HCT116 (cell line): Measurements from ENCODE around the gene NOX3. TPM values are rescaled to one million over a fixed set of nuclear protein-coding genes. Genes with fewer than 3 reads are reported as not detected.

Experiments used
- ATAC-seq: fragments of 200-7000 bp; cut with Tn5 transposase; 2 replicates; pipeline ENCODE4 v1.9.1; 2020; ENCODE audit warnings: mild to moderate bottlenecking, moderate library complexity
- BruUV-seq: library from RNA; stranded (reverse); fragments of 400-500 nt; replicated peaks from 2 replicates; lab custom pipeline; 2021; lab: Mats Ljungman, UMichigan
- CTCF ChIA-PET: fragments of 300-600 bp; sonication (Branson Sonifier 250); formaldehyde crosslinking; loops from one replicate; lab custom pipeline; 2021; ENCODE audit warnings: antibody characterized with exemption; lab: Charles Lee
- POLR2A ChIA-PET: fragments of 300-600, 350-600 bp; sonication (Branson Sonifier 250); formaldehyde crosslinking; loops from one replicate; lab custom pipeline; 2021; ENCODE audit warnings: antibody characterized with exemption; lab: Charles Lee
- RAD21 ChIA-PET, 2 experiments: fragments of 300-600 bp; sonication (Branson Sonifier 250); formaldehyde crosslinking; loops; one replicate each; lab custom pipeline; 2023; ENCODE audit warnings: low total read pairs in 2 of 2; ENCODE audit not compliant: uncharacterized antibody in 2 of 2, unreplicated experiment in 2 of 2, low non-redundant PET in 1 of 2; lab: Charles Lee
- DNase-seq: peaks from one replicate; pipeline ENCODE4 v3.0.0-alpha.2; 2010; ENCODE audit warnings: low read depth, low spot score
- H2AFZ ChIP-seq: fragments of 200-600 bp; shearing (Covaris generic), sonication (generic); 2 replicates; pipeline ENCODE4 v1.6.1; 2017; ENCODE audit warnings: low read depth, mixed run types, mixed read lengths, antibody characterized with exemption, low read length; ENCODE audit not compliant: poor library complexity, severe bottlenecking
- H3K27ac ChIP-seq: 2 replicates; pipeline ENCODE4 v1.5.1; 2012; ENCODE audit warnings: low read depth, low read length
- H3K27me3 ChIP-seq: fragments of 200-600 bp; sonication (generic); 2 replicates; pipeline ENCODE4 v1.6.1; 2016; ENCODE audit warnings: mixed run types, low read length, mixed read lengths; ENCODE audit not compliant: insufficient read depth
- H3K36me3 ChIP-seq, 2 experiments: fragments of 200-500 bp in 1 of 2; fragments of 200-600 bp in 1 of 2; sonication (Bioruptor generic) in 1 of 2; sonication (generic) in 1 of 2; 2 replicates each; pipeline versions ENCODE4 v1.5.1 to v1.6.1; 2014 to 2016; ENCODE audit warnings: low read length in 2 of 2, inconsistent platforms in 1 of 2, mixed read lengths in 1 of 2, mixed run types in 1 of 2; ENCODE audit not compliant: insufficient read depth in 2 of 2, control insufficient read depth in 1 of 2
- H3K4me1 ChIP-seq, 2 experiments: fragments of 200-600 bp in 1 of 2; sonication (generic) in 1 of 2; 2 replicates each; pipeline versions ENCODE4 v1.5.1 to v1.6.1; 2012 to 2017; ENCODE audit warnings: low read length in 2 of 2, inconsistent platforms in 1 of 2, mild to moderate bottlenecking in 1 of 2, mixed read lengths in 1 of 2, mixed run types in 1 of 2, moderate library complexity in 1 of 2; ENCODE audit not compliant: insufficient read depth in 2 of 2, control insufficient read depth in 1 of 2
- H3K4me2 ChIP-seq: fragments of 200-600 bp; sonication (generic); 2 replicates; pipeline ENCODE4 v1.6.1; 2017; ENCODE audit warnings: mixed run types, low read length, mixed read lengths
- H3K4me3 ChIP-seq, 2 experiments: fragments of 200-600 bp in 1 of 2; sonication (generic) in 1 of 2; replicated peaks in 1 of 2; 2 replicates each; pipeline ENCODE4 v1.5.1; 2011 to 2016; ENCODE audit warnings: low read length in 2 of 2, control low read depth in 1 of 2, low read depth in 1 of 2, mild to moderate bottlenecking in 1 of 2, mixed read lengths in 1 of 2, mixed run types in 1 of 2
- H3K79me2 ChIP-seq: fragments of 200-600 bp; sonication (generic); 2 replicates; pipeline ENCODE4 v1.6.1; 2017; ENCODE audit warnings: mild to moderate bottlenecking, mixed run types, low read length, moderate library complexity, mixed read lengths; ENCODE audit not compliant: insufficient read depth
- H3K9ac ChIP-seq: fragments of 200-600 bp; sonication (generic); 2 replicates; pipeline ENCODE4 v1.6.1; 2016; ENCODE audit warnings: low read length, mixed read lengths
- H3K9me2 ChIP-seq: fragments of 200-600 bp; sonication (generic), shearing (Covaris generic); 2 replicates; pipeline ENCODE4 v1.6.1; 2017; ENCODE audit warnings: mixed run types, mild to moderate bottlenecking, moderate library complexity; ENCODE audit not compliant: insufficient read depth
- H3K9me3 ChIP-seq, 2 experiments: fragments of 200-500 bp in 1 of 2; fragments of 200-600 bp in 1 of 2; sonication (Bioruptor generic) in 1 of 2; sonication (generic) in 1 of 2; 2 replicates each; pipeline ENCODE4 v1.6.1; 2014 to 2017; ENCODE audit warnings: low read length in 2 of 2, mixed read lengths in 2 of 2, inconsistent platforms in 1 of 2, low read depth in 1 of 2, mild to moderate bottlenecking in 1 of 2, mixed run types in 1 of 2, moderate library complexity in 1 of 2; ENCODE audit not compliant: control insufficient read depth in 1 of 2, insufficient read depth in 1 of 2
- H4K20me1 ChIP-seq: fragments of 200-600 bp; sonication (generic), shearing (Covaris generic); 2 replicates; pipeline ENCODE4 v1.6.1; 2017; ENCODE audit warnings: mixed run types, mild to moderate bottlenecking, moderate library complexity; ENCODE audit not compliant: insufficient read depth
- CBX3 ChIP-seq: IDR thresholded peaks from 2 replicates; pipeline ENCODE4 v1.6.1; 2012; ENCODE audit warnings: low read depth
- CEBPB ChIP-seq: IDR thresholded peaks from 2 replicates; pipeline ENCODE4 v1.6.1; 2012; ENCODE audit warnings: low read depth
- EGR1 ChIP-seq: IDR thresholded peaks from 2 replicates; pipeline ENCODE4 v1.6.1; 2012; ENCODE audit warnings: low read depth
- ELF1 ChIP-seq: IDR thresholded peaks from 2 replicates; pipeline ENCODE4 v1.6.1; 2012; ENCODE audit warnings: low read depth, borderline replicate concordance
- FOSL1 ChIP-seq: IDR thresholded peaks from 2 replicates; pipeline ENCODE4 v1.6.1; 2012; ENCODE audit warnings: low read depth
- POLR2A ChIP-seq: IDR thresholded peaks from 2 replicates; pipeline ENCODE4 v1.7.0; 2011; ENCODE audit warnings: borderline replicate concordance; ENCODE audit not compliant: insufficient read depth, insufficient read length; ENCODE audit errors: extremely low read depth
- POLR2AphosphoS5 ChIP-seq: IDR thresholded peaks from 2 replicates; pipeline ENCODE4 v1.6.1; 2011; ENCODE audit warnings: mild to moderate bottlenecking, low read depth, low read length, moderate library complexity
- RAD21 ChIP-seq: IDR thresholded peaks from 2 replicates; pipeline ENCODE4 v1.6.1; 2012; ENCODE audit warnings: low read depth, mild to moderate bottlenecking
- SIN3A ChIP-seq: IDR thresholded peaks from 2 replicates; pipeline ENCODE4 v1.6.1; 2012; ENCODE audit warnings: low read depth
- SP1 ChIP-seq: IDR thresholded peaks from 2 replicates; pipeline ENCODE4 v1.6.1; 2012; ENCODE audit warnings: low read depth
- SRF ChIP-seq: IDR thresholded peaks from 2 replicates; pipeline ENCODE4 v1.6.1; 2012; ENCODE audit warnings: low read depth
- TCF7L2 ChIP-seq: IDR thresholded peaks from 2 replicates; pipeline ENCODE4 v1.7.0; 2011; ENCODE audit warnings: borderline replicate concordance, inconsistent platforms; ENCODE audit not compliant: insufficient read depth, insufficient read length; ENCODE audit errors: extremely low read depth
- YY1 ChIP-seq: IDR thresholded peaks from 2 replicates; pipeline ENCODE4 v1.6.1; 2011; ENCODE audit warnings: low read length, low read depth, moderate library complexity, mild to moderate bottlenecking; ENCODE audit not compliant: insufficient replicate concordance; ENCODE audit errors: extremely low read depth
- ZFX ChIP-seq: fragments of 450-650 bp; IDR thresholded peaks from 2 replicates; pipeline ENCODE4 v1.6.1; 2017
- ZNF274 ChIP-seq: fragments of 200-500 bp; sonication (Bioruptor generic); IDR thresholded peaks from 2 replicates; pipeline ENCODE4 v1.6.1; 2014; ENCODE audit warnings: mild to moderate bottlenecking, low read depth, low read length, inconsistent platforms
- intact Hi-C: fragments of 100-400 bp; cut with micrococcal nuclease; formaldehyde crosslinking; loops from 2 replicates; pipeline ENCODE4 v1.10.0; 2022
- total RNA-seq: library from RNA; stranded (reverse); gene quantifications from one replicate; pipeline ENCODE4 v1.2.1, GENCODE V29; 2021; ENCODE audit not compliant: unreplicated experiment
- TF ChIP-seq, protein P1 (sequence below), 3 experiments: fragments of 200-600 bp in 1 of 3; sonication (generic) in 1 of 3; IDR thresholded peaks in 2 of 3; conservative IDR thresholded peaks in 1 of 3; 2 replicates each; pipeline ENCODE4 v1.5.1; 2012 to 2017; ENCODE audit warnings: low read depth in 2 of 3, low read length in 2 of 3, antibody characterized with exemption in 1 of 3, borderline replicate concordance in 1 of 3, control low read depth in 1 of 3, mild to moderate bottlenecking in 1 of 3, mixed read lengths in 1 of 3, mixed run types in 1 of 3, moderate library complexity in 1 of 3; ENCODE audit not compliant: insufficient read depth in 1 of 3
- TF ChIP-seq, protein P2 (sequence below): IDR thresholded peaks from 2 replicates; pipeline ENCODE4 v1.6.1; 2012
- TF ChIP-seq, protein P3 (sequence below): IDR thresholded peaks from 2 replicates; pipeline ENCODE4 v1.6.1; 2012
- TF ChIP-seq, protein P4 (sequence below): IDR thresholded peaks from 2 replicates; pipeline ENCODE4 v1.6.1; 2011; ENCODE audit warnings: mild to moderate bottlenecking, low read length, moderate library complexity; ENCODE audit not compliant: insufficient replicate concordance; ENCODE audit errors: extremely low read depth
- TF ChIP-seq, protein P5 (sequence below): IDR thresholded peaks from 2 replicates; pipeline ENCODE4 v1.6.1; 2012; ENCODE audit warnings: low read depth

Gene NOX3
- total RNA-seq, 1 experiment from 2014 or later, result not detected

DNA sequence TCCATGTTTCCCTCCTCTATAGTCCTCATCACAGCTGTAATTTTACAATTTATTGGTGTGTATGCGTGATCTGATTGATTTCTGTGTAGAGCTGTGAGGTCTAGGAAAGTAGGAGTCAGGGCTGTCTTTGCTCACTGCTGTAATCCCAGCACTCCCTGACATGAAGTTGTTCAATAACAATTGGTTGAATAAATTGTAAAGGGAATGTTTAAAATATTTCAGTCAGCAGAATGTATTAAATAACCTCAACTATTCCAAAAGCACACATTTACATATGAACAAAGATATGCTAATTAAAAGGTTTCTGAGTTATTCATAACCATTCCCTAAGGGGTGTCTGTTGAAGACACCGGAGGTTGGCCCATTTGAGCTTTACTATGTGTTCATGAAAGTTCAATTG, 31.5 kb downstream of the NOX3 start:
- Histone ChIP-seq H3K79me2 (no peaks in the 10 kb centered on the region), H3K9me3 (no peaks in the 10 kb centered on the region), H3K27ac (no peak overlapping the region), H4K20me1 (no peaks in the 10 kb centered on the region), H3K4me3 (no peak overlapping the region), H3K4me1 (no peaks in the 10 kb centered on the region), H2AFZ (no peak overlapping the region)
- ATAC-seq (no peak), DNase-seq (no peak)
- CTCF ChIA-PET, result no interaction called here
- TF ChIP-seq ZFX (no peak), ZNF274 (no peak), CEBPB (no peak), YY1 (no peak), SIN3A (no peak), FOSL1 (no peak), CBX3 (no peak), POLR2A (no peak), RAD21 (no peak), POLR2AphosphoS5 (no peak), ELF1 (no peak), EGR1 (no peak), SRF (no peak), SP1 (no peak), TCF7L2 (no peak)
- TF ChIP-seq, protein P1, sequence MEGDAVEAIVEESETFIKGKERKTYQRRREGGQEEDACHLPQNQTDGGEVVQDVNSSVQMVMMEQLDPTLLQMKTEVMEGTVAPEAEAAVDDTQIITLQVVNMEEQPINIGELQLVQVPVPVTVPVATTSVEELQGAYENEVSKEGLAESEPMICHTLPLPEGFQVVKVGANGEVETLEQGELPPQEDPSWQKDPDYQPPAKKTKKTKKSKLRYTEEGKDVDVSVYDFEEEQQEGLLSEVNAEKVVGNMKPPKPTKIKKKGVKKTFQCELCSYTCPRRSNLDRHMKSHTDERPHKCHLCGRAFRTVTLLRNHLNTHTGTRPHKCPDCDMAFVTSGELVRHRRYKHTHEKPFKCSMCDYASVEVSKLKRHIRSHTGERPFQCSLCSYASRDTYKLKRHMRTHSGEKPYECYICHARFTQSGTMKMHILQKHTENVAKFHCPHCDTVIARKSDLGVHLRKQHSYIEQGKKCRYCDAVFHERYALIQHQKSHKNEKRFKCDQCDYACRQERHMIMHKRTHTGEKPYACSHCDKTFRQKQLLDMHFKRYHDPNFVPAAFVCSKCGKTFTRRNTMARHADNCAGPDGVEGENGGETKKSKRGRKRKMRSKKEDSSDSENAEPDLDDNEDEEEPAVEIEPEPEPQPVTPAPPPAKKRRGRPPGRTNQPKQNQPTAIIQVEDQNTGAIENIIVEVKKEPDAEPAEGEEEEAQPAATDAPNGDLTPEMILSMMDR (IDR thresholded peaks at IDR 0.05 in 2 of 3, conservative IDR thresholded peaks at IDR 0.05 in 1 of 3; ENCODE audit: borderline replicate concordance in 1 of 3, insufficient read depth in 1 of 3, low read depth in 2 of 3, low read length in 2 of 3), result no peak
- TF ChIP-seq, protein P2, sequence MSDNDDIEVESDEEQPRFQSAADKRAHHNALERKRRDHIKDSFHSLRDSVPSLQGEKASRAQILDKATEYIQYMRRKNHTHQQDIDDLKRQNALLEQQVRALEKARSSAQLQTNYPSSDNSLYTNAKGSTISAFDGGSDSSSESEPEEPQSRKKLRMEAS, result no peak
- TF ChIP-seq, protein P3, sequence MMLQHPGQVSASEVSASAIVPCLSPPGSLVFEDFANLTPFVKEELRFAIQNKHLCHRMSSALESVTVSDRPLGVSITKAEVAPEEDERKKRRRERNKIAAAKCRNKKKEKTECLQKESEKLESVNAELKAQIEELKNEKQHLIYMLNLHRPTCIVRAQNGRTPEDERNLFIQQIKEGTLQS, result no peak
- TF ChIP-seq, protein P4, sequence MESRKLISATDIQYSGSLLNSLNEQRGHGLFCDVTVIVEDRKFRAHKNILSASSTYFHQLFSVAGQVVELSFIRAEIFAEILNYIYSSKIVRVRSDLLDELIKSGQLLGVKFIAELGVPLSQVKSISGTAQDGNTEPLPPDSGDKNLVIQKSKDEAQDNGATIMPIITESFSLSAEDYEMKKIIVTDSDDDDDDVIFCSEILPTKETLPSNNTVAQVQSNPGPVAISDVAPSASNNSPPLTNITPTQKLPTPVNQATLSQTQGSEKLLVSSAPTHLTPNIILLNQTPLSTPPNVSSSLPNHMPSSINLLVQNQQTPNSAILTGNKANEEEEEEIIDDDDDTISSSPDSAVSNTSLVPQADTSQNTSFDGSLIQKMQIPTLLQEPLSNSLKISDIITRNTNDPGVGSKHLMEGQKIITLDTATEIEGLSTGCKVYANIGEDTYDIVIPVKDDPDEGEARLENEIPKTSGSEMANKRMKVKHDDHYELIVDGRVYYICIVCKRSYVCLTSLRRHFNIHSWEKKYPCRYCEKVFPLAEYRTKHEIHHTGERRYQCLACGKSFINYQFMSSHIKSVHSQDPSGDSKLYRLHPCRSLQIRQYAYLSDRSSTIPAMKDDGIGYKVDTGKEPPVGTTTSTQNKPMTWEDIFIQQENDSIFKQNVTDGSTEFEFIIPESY, result no peak
- TF ChIP-seq, protein P5, sequence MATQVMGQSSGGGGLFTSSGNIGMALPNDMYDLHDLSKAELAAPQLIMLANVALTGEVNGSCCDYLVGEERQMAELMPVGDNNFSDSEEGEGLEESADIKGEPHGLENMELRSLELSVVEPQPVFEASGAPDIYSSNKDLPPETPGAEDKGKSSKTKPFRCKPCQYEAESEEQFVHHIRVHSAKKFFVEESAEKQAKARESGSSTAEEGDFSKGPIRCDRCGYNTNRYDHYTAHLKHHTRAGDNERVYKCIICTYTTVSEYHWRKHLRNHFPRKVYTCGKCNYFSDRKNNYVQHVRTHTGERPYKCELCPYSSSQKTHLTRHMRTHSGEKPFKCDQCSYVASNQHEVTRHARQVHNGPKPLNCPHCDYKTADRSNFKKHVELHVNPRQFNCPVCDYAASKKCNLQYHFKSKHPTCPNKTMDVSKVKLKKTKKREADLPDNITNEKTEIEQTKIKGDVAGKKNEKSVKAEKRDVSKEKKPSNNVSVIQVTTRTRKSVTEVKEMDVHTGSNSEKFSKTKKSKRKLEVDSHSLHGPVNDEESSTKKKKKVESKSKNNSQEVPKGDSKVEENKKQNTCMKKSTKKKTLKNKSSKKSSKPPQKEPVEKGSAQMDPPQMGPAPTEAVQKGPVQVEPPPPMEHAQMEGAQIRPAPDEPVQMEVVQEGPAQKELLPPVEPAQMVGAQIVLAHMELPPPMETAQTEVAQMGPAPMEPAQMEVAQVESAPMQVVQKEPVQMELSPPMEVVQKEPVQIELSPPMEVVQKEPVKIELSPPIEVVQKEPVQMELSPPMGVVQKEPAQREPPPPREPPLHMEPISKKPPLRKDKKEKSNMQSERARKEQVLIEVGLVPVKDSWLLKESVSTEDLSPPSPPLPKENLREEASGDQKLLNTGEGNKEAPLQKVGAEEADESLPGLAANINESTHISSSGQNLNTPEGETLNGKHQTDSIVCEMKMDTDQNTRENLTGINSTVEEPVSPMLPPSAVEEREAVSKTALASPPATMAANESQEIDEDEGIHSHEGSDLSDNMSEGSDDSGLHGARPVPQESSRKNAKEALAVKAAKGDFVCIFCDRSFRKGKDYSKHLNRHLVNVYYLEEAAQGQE, result no peak
- TF ChIP-seq, all 23 proteins: peak for 0
- ChIA-PET POLR2A (no interaction called here), RAD21 (no interaction called here)
- intact Hi-C loops, result no loop called here
- no TSS peak for BruUV-seq
- Histone ChIP-seq H3K9ac (no peak overlapping the region), H3K36me3 (no peaks in the 10 kb centered on the region), H3K9me2 (no peaks in the 10 kb centered on the region), H3K27me3 (no peaks in the 10 kb centered on the region), H3K4me2 (no peak overlapping the region)
